RWPE1 (cell line): Measurements from ENCODE around the gene APBA2.

Source experiments
- CTCF ChIA-PET: fragments of 350-600 bp; sonication (Branson Sonifier 250); formaldehyde crosslinking; extraction: SDS; loops from one replicate; lab custom pipeline; 2021; lab: Yijun Ruan, JAX
- POLR2A ChIA-PET: fragments of 400-600 bp; formaldehyde crosslinking; extraction: SDS; loops from one replicate; lab custom pipeline; 2020; ENCODE audit warnings: antibody characterized with exemption; ENCODE audit not compliant: low non-redundant PET; lab: Yijun Ruan, JAX
- DNase-seq: peaks from one replicate; pipeline ENCODE4 v3.0.0; 2012; ENCODE audit warnings: low spot score
- H3K27ac ChIP-seq: fragments of 450-650 bp; 2 replicates; pipeline ENCODE4 v1.5.1; 2017
- TF ChIP-seq, protein P1 (sequence below): fragments of 450-650 bp; conservative IDR thresholded peaks from 2 replicates; pipeline ENCODE4 v1.5.1; 2017; ENCODE audit warnings: low read depth, mild to moderate bottlenecking

Gene APBA2

DNA sequence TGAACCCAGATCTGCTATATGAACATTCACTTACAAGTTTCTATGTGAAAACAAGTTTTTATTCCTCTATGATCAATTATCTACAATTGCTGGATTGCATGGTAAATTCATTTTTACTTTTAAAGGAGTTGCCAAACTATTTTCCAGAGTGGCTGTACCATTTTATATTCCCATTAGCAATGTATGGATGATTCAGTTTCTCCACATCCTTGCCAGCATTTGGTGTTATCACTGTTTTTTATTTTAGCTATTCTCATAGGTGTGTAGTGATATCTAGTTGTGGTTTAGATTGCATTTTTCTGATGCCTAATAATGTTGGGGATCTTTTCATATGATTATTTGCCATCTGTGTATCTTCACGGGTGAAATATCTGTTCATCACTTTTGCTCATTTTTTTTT is 78.3 kb downstream of the APBA2 start:
- DNase-seq: no peak
- TF ChIP-seq, protein P1, sequence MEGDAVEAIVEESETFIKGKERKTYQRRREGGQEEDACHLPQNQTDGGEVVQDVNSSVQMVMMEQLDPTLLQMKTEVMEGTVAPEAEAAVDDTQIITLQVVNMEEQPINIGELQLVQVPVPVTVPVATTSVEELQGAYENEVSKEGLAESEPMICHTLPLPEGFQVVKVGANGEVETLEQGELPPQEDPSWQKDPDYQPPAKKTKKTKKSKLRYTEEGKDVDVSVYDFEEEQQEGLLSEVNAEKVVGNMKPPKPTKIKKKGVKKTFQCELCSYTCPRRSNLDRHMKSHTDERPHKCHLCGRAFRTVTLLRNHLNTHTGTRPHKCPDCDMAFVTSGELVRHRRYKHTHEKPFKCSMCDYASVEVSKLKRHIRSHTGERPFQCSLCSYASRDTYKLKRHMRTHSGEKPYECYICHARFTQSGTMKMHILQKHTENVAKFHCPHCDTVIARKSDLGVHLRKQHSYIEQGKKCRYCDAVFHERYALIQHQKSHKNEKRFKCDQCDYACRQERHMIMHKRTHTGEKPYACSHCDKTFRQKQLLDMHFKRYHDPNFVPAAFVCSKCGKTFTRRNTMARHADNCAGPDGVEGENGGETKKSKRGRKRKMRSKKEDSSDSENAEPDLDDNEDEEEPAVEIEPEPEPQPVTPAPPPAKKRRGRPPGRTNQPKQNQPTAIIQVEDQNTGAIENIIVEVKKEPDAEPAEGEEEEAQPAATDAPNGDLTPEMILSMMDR: no peak
- H3K27ac ChIP-seq: no peak overlapping the region
- ChIA-PET CTCF (no interaction called here), POLR2A (no interaction called here)

- ChIA-PET CTCF (no interaction called here), POLR2A (no interaction called here)
- TF ChIP-seq, protein P1: no peak
- H3K27ac ChIP-seq: no peak overlapping the region
- DNase-seq: no peak
Measured at GRCh38 chr15:28967066-28967465, 81.3 kb downstream of the APBA2 start.

- H3K27ac ChIP-seq: no peak overlapping the region
- POLR2A ChIA-PET: no interaction called here
- CTCF ChIA-PET: interaction anchor here (0.5 kb wide), 1 partner anchor 255 kb away, joined by 4 read pairs; no protein-coding TSS in a partner anchor
- DNase-seq: no peak
- TF ChIP-seq, protein P1: no peak
Measured at GRCh38 chr15:28967990-28968389, 82.2 kb downstream of the APBA2 start.

- CTCF ChIA-PET: no interaction called here
- POLR2A ChIA-PET: no interaction called here
- DNase-seq: no peak
- H3K27ac ChIP-seq: no peak overlapping the region
- TF ChIP-seq, protein P1: no peak
Measured at GRCh38 chr15:28969511-28970085, 83.8 kb downstream of the APBA2 start.

- H3K27ac ChIP-seq: no peak overlapping the region
- DNase-seq: no peak
- TF ChIP-seq, protein P1: no peak
- POLR2A ChIA-PET: no interaction called here
- CTCF ChIA-PET: no interaction called here
Measured at GRCh38 chr15:28974142-28974541, 88.4 kb downstream of the APBA2 start.

DNA sequence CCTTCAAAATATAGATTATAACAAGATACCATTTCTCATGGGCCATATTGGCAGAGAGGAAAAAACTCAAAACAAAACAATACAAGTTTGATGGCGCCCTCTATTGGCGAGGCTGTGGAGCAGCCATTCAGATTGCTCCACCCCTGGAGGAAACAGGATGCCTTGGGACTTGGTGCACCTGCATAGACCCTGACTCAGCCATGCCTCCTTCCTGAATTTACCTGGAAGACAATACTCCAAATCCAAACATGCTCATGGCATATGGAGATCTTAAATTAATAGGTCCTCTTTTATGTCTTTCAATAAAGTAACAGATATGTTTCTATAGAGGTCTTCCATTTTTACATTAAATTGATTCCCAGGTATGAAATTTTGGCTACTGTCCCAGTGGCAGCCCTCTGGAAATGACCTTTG is 90.0 kb downstream of the APBA2 start:
- CTCF ChIA-PET: interaction anchor here (1.1 kb wide), 1 partner anchor 55 kb away, joined by 10 read pairs; no protein-coding TSS in a partner anchor
- peak; percentile 76 for DNase-seq
- TF ChIP-seq, protein P1: peak; percentile 68
- POLR2A ChIA-PET: no interaction called here
- H3K27ac ChIP-seq: no peak overlapping the region
